GM12865 (cell line): ENCODE measurements around the gene KNDC1.

Experiments used
- DNase-seq: peaks from one replicate; pipeline ENCODE4 v3.0.0; 2010; ENCODE audit warnings: low read depth
- H3K4me3 ChIP-seq: 2 replicates; pipeline ENCODE4 v1.5.1; 2011; ENCODE audit warnings: mild to moderate bottlenecking, low read depth, low read length, control low read depth
- CTCF ChIP-seq: IDR thresholded peaks from 2 replicates; pipeline ENCODE4 v1.5.1; 2011; ENCODE audit warnings: low read length, control low read depth, low read depth, inconsistent platforms; ENCODE audit not compliant: insufficient read depth; ENCODE audit errors: missing control alignments

The KNDC1 gene

DNA sequence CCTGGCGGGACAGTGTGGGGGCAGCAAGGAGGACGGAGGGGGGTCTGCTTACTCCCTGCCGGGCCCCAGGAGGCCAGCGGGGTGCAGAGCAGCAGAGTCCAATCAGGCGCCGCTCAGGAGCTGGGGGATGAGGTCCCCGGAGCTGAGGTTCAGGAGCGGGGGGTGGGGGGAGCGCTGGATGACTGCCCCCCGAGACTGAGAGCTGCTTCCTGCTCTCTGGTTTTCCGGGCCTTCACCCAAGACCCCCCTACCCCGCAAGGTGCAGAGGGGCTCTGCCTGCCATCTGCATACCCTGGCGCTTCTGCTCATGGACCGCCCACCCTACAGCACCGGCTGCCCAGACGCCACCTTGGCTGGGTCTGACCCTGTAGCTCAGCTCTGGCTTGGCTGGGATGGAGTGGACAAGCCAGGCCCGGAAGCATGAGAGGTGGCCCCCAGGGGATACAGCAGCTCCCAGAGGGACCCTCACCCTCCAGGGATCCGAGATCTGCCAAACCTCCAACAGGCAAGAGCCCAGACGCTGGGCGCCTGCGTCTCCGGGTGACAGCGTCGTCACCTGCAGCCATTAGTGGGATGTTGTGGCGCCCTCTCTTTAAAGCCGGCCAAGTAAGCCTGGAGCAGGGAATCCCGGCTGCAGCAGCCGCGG is 930 bp downstream of the KNDC1 start:
- no peak for DNase-seq
- no peak for TF ChIP-seq CTCF
- H3K4me3 ChIP-seq = no peak overlapping the region

GRCh38 chr10:133161486-133162109 is 1.6 kb downstream of the KNDC1 start:
- no peak for DNase-seq
- H3K4me3 ChIP-seq = no peak overlapping the region
- no peak for TF ChIP-seq CTCF

DNA sequence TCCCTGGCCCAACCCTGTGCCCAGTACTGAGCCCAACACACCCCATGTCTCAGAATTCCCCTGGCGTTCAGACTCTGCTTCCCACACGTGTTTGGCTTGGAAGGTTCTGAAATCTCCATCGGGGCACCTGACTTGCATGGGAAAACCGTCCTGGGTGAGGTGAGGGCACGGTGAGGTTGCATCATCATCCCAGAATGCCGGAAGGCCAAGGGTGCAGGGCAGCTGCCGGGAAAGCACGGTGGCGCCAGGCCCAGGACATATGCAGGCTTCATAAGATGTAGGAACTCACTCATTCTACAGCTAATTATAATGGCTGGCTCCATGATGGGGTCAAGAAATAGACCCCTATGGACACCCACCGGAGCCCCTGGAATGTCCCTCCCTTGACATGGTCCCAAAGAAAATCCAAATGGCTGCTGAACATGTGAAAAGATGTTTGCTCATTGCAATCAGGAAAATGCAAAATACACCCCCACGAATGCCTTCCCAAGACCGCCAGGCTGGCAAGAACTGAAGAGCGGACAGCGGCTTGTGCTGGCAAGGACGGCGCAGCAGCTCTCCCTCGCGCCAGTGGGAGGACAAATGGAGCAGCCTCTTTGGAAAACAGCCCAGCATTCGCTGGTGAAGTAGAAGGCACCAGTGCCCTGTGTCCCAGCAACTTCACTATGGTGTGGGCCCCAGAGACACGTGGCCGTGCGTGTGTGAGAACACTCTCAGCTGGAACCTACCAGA is 2.3 kb downstream of the KNDC1 start:
- H3K4me3 ChIP-seq = no peak overlapping the region
- DNase-seq = no peak
- TF ChIP-seq CTCF = no peak

DNA sequence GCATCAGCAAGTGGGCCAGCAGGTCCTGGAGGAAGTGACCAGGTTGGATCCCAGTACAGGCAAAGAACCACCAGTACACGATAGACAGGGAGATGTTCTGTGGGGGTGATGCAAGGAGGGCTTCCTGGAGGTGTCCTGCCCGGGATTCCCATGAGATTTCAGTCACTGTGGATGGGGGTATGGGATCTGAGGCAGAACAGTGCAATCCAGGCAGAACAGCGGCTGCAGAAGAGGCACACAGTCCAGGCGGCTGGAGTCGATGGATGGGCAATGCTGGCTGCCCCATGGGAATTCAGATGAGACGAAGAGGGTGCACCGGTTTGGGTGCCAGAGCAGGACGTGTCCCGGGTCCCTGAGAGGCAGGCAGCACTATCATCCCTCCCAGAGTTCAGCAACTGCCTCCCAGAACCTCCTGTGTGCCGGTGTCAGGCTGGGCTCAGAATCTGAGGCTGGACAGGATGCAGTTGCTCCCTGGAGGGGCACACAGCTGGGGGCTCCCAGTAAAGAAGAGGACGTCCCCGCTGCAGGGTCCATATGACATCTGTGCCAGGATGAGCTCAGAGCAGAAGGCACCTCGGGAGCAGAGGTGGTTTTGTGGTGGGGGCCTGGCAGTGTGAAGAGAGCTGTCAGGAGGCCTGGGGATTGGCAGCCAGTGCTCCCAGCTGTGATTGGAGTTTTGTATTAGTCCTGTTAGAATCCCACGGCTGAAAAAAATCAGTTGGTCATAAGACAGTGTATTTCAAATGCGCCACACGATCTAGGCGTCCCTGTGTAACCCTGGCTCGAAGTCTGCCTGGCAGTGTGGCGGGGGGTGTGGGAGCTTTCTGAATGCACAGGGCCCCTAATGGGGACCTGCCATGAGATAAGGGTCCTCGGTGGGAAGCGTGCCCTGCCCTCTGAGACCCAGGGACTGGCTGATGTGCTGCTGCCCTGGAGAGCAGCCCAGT is 3.2 kb downstream of the KNDC1 start:
- DNase-seq = no peak

DNA sequence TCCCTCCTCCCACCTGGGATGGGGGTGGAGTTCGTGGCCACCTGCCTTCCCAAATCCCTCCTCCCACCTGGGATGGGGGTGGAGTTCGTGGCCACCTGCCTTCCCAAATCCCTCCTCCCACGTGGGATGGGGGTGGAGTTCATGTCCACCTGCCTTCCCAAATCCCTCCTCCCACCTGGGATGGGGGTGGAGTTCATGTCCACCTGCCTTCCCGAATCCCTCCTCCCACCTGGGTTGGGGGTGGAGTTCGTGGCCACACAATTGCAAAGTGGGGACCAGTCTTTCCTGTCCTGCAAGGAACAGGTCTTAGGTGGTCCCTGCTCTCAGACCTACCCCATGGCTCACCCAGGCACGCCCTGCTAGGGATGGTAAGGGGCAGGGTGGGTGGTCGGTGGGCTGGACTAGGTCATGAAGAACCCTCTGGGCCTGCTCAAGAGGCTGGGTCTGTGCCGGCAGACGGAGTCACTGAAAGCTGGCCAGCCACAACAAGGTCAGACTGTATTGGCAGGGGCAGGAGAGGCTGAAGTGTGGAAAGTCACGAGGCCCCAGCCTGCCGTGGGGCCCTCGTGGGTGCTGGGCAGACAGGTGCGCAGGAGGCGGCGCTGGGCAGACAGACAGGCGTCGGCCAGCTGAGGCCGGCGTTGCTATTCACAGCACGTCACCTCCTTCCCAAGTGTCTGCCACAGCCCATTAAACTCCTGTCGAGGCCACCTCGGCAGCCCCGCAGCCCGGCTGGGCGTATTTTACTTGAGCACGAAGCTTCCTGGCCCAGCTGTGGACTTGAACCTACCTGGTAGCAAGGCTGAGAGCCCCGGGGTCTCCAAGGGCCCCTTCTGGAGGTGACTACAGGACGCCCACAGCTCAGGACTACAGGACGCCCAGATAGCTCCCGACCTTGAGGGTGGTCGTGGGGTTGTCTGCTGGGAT is 4.1 kb downstream of the KNDC1 start:
- H3K4me3 ChIP-seq = no peak overlapping the region
- TF ChIP-seq CTCF = no peak
- DNase-seq = no peak

More for the DNA sequence above, 3.2 kb downstream of the KNDC1 start:
- no peak overlapping the region for H3K4me3 ChIP-seq
- no peak for TF ChIP-seq CTCF
